K562 (cell line): Measurements from ENCODE around the gene ANKS3.

ENCODE experiments used
- POLR2A ChIP-seq: fragments of 450-650 bp; conservative IDR thresholded peaks from 2 replicates; pipeline ENCODE4 v1.6.1; 2016
- POLR2AphosphoS5 ChIP-seq: IDR thresholded peaks from 2 replicates; pipeline ENCODE4 v1.6.1; 2011; ENCODE audit warnings: mild to moderate bottlenecking, low read depth, low read length, moderate library complexity; ENCODE audit not compliant: control insufficient read depth, insufficient read depth
- SP1 ChIP-seq: sonication (generic); formaldehyde crosslinking; IDR thresholded peaks from 2 replicates; pipeline ENCODE4 v1.8.1; 2022; ENCODE audit warnings: mild to moderate bottlenecking, missing genetic modification reagents
- TAF1 ChIP-seq: IDR thresholded peaks from 2 replicates; pipeline ENCODE4 v1.6.1; 2011; ENCODE audit warnings: mild to moderate bottlenecking, low read length, moderate library complexity; ENCODE audit not compliant: insufficient read depth, control insufficient read depth, severe bottlenecking; ENCODE audit errors: extremely low read depth
- TCF7L2 ChIP-seq: fragments of 150-350 bp; IDR thresholded peaks from 2 replicates; pipeline ENCODE4 v1.6.1; 2016; ENCODE audit warnings: low read depth, mild to moderate bottlenecking, low read length, moderate library complexity
- XRCC3 ChIP-seq: fragments of 450-650 bp; IDR thresholded peaks from 2 replicates; pipeline ENCODE4 v1.6.1; 2017; ENCODE audit warnings: mild to moderate bottlenecking, moderate library complexity
- ZBED1 ChIP-seq: IDR thresholded peaks from 2 replicates; pipeline ENCODE4 v1.6.1; 2014
- ZBTB40 ChIP-seq, 2 experiments: fragments of 450-650 bp in 1 of 2; sonication (generic) in 1 of 2; formaldehyde crosslinking in 1 of 2; IDR thresholded peaks; 2 replicates each; pipeline versions ENCODE4 v1.7.1 to v1.9.0; 2016 to 2022; ENCODE audit warnings: inconsistent platforms in 1 of 2, mild to moderate bottlenecking in 1 of 2, missing genetic modification reagents in 1 of 2
- ZNF140 ChIP-seq: fragments of 250-450 bp; sonication (Bioruptor Pico); IDR thresholded peaks from 2 replicates; pipeline ENCODE4 v1.8.0; 2021; ENCODE audit warnings: moderate library complexity, mild to moderate bottlenecking, inconsistent platforms
- TF ChIP-seq, protein P1 (sequence below), 3 experiments: IDR thresholded peaks in 2 of 3; conservative IDR thresholded peaks in 1 of 3; 2 replicates each; pipeline ENCODE4 v1.5.1; 2011 to 2012; ENCODE audit warnings: low read length in 3 of 3, mild to moderate bottlenecking in 3 of 3, control low read depth in 2 of 3, improper control_type of control experiment in 1 of 3, inconsistent platforms in 1 of 3, low read depth in 1 of 3, mixed read lengths in 1 of 3, moderate library complexity in 1 of 3; ENCODE audit not compliant: insufficient read depth in 2 of 3
- TF ChIP-seq, protein P2 (sequence below): sonication (generic); formaldehyde crosslinking; IDR thresholded peaks from 2 replicates; pipeline ENCODE4 v1.8.1; 2023; ENCODE audit warnings: mild to moderate bottlenecking, missing genetic modification reagents

DNA sequence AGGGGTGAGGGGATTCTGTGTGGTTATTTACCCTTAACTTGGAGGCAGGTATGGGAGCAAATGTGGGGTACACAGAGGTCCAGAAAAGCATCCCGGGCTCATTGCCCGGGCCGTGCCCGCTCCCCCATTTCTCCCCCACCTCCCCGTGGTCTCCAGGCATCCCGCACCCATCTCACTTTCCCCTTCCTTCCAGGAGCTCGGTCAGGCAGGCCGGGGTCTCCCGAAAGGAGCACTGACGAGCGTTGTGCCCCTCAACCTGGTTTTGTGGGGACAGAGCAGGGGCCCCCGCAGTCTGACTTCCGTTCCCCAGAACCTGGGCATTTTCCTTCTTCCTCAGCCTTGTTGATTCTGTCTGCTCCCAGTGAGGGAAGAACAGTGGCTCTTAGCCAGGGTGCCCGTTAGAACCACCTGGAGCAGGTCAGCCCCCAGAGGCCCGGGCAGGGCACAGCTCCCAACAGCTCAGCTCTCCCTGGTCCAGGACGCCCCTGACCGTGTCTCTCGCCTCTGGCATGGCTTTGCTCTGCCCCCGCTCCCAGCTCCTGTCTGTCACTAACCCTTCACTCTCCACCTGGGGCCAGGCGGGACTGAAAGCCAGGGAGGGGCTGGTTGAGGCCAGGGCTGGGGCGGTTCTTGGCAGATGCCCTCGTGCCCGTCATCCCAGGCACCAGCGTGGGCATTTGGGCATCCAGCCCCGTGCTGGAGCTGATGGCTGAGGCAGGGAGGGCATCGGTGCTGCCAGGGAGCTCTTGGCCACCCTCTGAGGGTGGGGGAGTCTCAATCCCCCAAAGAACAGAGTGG, 53.2 kb downstream of the ANKS3 start:
- TF ChIP-seq POLR2A: no peak
- no peak for TF ChIP-seq POLR2AphosphoS5
- TF ChIP-seq TAF1: no peak
- no peak for TF ChIP-seq TCF7L2
- TF ChIP-seq, protein P1, sequence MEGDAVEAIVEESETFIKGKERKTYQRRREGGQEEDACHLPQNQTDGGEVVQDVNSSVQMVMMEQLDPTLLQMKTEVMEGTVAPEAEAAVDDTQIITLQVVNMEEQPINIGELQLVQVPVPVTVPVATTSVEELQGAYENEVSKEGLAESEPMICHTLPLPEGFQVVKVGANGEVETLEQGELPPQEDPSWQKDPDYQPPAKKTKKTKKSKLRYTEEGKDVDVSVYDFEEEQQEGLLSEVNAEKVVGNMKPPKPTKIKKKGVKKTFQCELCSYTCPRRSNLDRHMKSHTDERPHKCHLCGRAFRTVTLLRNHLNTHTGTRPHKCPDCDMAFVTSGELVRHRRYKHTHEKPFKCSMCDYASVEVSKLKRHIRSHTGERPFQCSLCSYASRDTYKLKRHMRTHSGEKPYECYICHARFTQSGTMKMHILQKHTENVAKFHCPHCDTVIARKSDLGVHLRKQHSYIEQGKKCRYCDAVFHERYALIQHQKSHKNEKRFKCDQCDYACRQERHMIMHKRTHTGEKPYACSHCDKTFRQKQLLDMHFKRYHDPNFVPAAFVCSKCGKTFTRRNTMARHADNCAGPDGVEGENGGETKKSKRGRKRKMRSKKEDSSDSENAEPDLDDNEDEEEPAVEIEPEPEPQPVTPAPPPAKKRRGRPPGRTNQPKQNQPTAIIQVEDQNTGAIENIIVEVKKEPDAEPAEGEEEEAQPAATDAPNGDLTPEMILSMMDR (IDR thresholded peaks at IDR 0.05 in 2 of 3, conservative IDR thresholded peaks at IDR 0.05 in 1 of 3; ENCODE audit: insufficient read depth in 2 of 3, low read depth in 1 of 3, low read length in 3 of 3): no peak
- TF ChIP-seq XRCC3: no peak
- TF ChIP-seq ZBTB40 (IDR thresholded peaks at IDR 0.05): no peak
- TF ChIP-seq ZBTB40 (CRISPR knock-in tag; IDR thresholded peaks at IDR 0.05): no peak
- TF ChIP-seq, protein P2, sequence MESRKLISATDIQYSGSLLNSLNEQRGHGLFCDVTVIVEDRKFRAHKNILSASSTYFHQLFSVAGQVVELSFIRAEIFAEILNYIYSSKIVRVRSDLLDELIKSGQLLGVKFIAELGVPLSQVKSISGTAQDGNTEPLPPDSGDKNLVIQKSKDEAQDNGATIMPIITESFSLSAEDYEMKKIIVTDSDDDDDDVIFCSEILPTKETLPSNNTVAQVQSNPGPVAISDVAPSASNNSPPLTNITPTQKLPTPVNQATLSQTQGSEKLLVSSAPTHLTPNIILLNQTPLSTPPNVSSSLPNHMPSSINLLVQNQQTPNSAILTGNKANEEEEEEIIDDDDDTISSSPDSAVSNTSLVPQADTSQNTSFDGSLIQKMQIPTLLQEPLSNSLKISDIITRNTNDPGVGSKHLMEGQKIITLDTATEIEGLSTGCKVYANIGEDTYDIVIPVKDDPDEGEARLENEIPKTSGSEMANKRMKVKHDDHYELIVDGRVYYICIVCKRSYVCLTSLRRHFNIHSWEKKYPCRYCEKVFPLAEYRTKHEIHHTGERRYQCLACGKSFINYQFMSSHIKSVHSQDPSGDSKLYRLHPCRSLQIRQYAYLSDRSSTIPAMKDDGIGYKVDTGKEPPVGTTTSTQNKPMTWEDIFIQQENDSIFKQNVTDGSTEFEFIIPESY (CRISPR knock-in tag): no peak
- TF ChIP-seq ZNF140 (CRISPR knock-in tag): no peak
- TF ChIP-seq ZBED1: no peak
- no peak for TF ChIP-seq SP1
